HCT116 (cell line): Measurements from ENCODE around the gene GPR173. TPM values are rescaled to one million over a fixed set of nuclear protein-coding genes. Genes with fewer than 3 reads are reported as not detected.

Experiments
- ATAC-seq: fragments of 200-7000 bp; cut with Tn5 transposase; 2 replicates; pipeline ENCODE4 v1.9.1; 2020; ENCODE audit warnings: mild to moderate bottlenecking, moderate library complexity
- BruUV-seq: library from RNA; stranded (reverse); fragments of 400-500 nt; replicated peaks from 2 replicates; lab custom pipeline; 2021; lab: Mats Ljungman, UMichigan
- CTCF ChIA-PET: fragments of 300-600 bp; sonication (Branson Sonifier 250); formaldehyde crosslinking; loops from one replicate; lab custom pipeline; 2021; ENCODE audit warnings: antibody characterized with exemption; lab: Charles Lee
- POLR2A ChIA-PET: fragments of 300-600, 350-600 bp; sonication (Branson Sonifier 250); formaldehyde crosslinking; loops from one replicate; lab custom pipeline; 2021; ENCODE audit warnings: antibody characterized with exemption; lab: Charles Lee
- RAD21 ChIA-PET, 2 experiments: fragments of 300-600 bp; sonication (Branson Sonifier 250); formaldehyde crosslinking; loops; one replicate each; lab custom pipeline; 2023; ENCODE audit warnings: low total read pairs in 2 of 2; ENCODE audit not compliant: uncharacterized antibody in 2 of 2, unreplicated experiment in 2 of 2, low non-redundant PET in 1 of 2; lab: Charles Lee
- DNase-seq: peaks from one replicate; pipeline ENCODE4 v3.0.0-alpha.2; 2010; ENCODE audit warnings: low read depth, low spot score
- H2AFZ ChIP-seq: fragments of 200-600 bp; shearing (Covaris generic), sonication (generic); 2 replicates; pipeline ENCODE4 v1.6.1; 2017; ENCODE audit warnings: low read depth, mixed run types, mixed read lengths, antibody characterized with exemption, low read length; ENCODE audit not compliant: poor library complexity, severe bottlenecking
- H3K27ac ChIP-seq: 2 replicates; pipeline ENCODE4 v1.5.1; 2012; ENCODE audit warnings: low read depth, low read length
- H3K27me3 ChIP-seq: fragments of 200-600 bp; sonication (generic); 2 replicates; pipeline ENCODE4 v1.6.1; 2016; ENCODE audit warnings: mixed run types, low read length, mixed read lengths; ENCODE audit not compliant: insufficient read depth
- H3K36me3 ChIP-seq, 2 experiments: fragments of 200-500 bp in 1 of 2; fragments of 200-600 bp in 1 of 2; sonication (Bioruptor generic) in 1 of 2; sonication (generic) in 1 of 2; 2 replicates each; pipeline versions ENCODE4 v1.5.1 to v1.6.1; 2014 to 2016; ENCODE audit warnings: low read length in 2 of 2, inconsistent platforms in 1 of 2, mixed read lengths in 1 of 2, mixed run types in 1 of 2; ENCODE audit not compliant: insufficient read depth in 2 of 2, control insufficient read depth in 1 of 2
- H3K4me1 ChIP-seq, 2 experiments: fragments of 200-600 bp in 1 of 2; sonication (generic) in 1 of 2; 2 replicates each; pipeline versions ENCODE4 v1.5.1 to v1.6.1; 2012 to 2017; ENCODE audit warnings: low read length in 2 of 2, inconsistent platforms in 1 of 2, mild to moderate bottlenecking in 1 of 2, mixed read lengths in 1 of 2, mixed run types in 1 of 2, moderate library complexity in 1 of 2; ENCODE audit not compliant: insufficient read depth in 2 of 2, control insufficient read depth in 1 of 2
- H3K4me2 ChIP-seq: fragments of 200-600 bp; sonication (generic); 2 replicates; pipeline ENCODE4 v1.6.1; 2017; ENCODE audit warnings: mixed run types, low read length, mixed read lengths
- H3K4me3 ChIP-seq, 2 experiments: fragments of 200-600 bp in 1 of 2; sonication (generic) in 1 of 2; replicated peaks in 1 of 2; 2 replicates each; pipeline ENCODE4 v1.5.1; 2011 to 2016; ENCODE audit warnings: low read length in 2 of 2, control low read depth in 1 of 2, low read depth in 1 of 2, mild to moderate bottlenecking in 1 of 2, mixed read lengths in 1 of 2, mixed run types in 1 of 2
- H3K79me2 ChIP-seq: fragments of 200-600 bp; sonication (generic); 2 replicates; pipeline ENCODE4 v1.6.1; 2017; ENCODE audit warnings: mild to moderate bottlenecking, mixed run types, low read length, moderate library complexity, mixed read lengths; ENCODE audit not compliant: insufficient read depth
- H3K9ac ChIP-seq: fragments of 200-600 bp; sonication (generic); 2 replicates; pipeline ENCODE4 v1.6.1; 2016; ENCODE audit warnings: low read length, mixed read lengths
- H3K9me2 ChIP-seq: fragments of 200-600 bp; sonication (generic), shearing (Covaris generic); 2 replicates; pipeline ENCODE4 v1.6.1; 2017; ENCODE audit warnings: mixed run types, mild to moderate bottlenecking, moderate library complexity; ENCODE audit not compliant: insufficient read depth
- H3K9me3 ChIP-seq, 2 experiments: fragments of 200-500 bp in 1 of 2; fragments of 200-600 bp in 1 of 2; sonication (Bioruptor generic) in 1 of 2; sonication (generic) in 1 of 2; 2 replicates each; pipeline ENCODE4 v1.6.1; 2014 to 2017; ENCODE audit warnings: low read length in 2 of 2, mixed read lengths in 2 of 2, inconsistent platforms in 1 of 2, low read depth in 1 of 2, mild to moderate bottlenecking in 1 of 2, mixed run types in 1 of 2, moderate library complexity in 1 of 2; ENCODE audit not compliant: control insufficient read depth in 1 of 2, insufficient read depth in 1 of 2
- H4K20me1 ChIP-seq: fragments of 200-600 bp; sonication (generic), shearing (Covaris generic); 2 replicates; pipeline ENCODE4 v1.6.1; 2017; ENCODE audit warnings: mixed run types, mild to moderate bottlenecking, moderate library complexity; ENCODE audit not compliant: insufficient read depth
- CBX3 ChIP-seq: IDR thresholded peaks from 2 replicates; pipeline ENCODE4 v1.6.1; 2012; ENCODE audit warnings: low read depth
- CEBPB ChIP-seq: IDR thresholded peaks from 2 replicates; pipeline ENCODE4 v1.6.1; 2012; ENCODE audit warnings: low read depth
- EZH2 ChIP-seq: fragments of 200-600 bp; sonication (generic); IDR thresholded peaks from 2 replicates; pipeline ENCODE4 v1.6.1; 2017; ENCODE audit warnings: antibody characterized with exemption, mixed run types
- EZH2phosphoT487 ChIP-seq: fragments of 200-600 bp; IDR thresholded peaks from 2 replicates; pipeline ENCODE4 v1.6.1; 2018; ENCODE audit warnings: antibody characterized with exemption, borderline replicate concordance
- FOSL1 ChIP-seq: IDR thresholded peaks from 2 replicates; pipeline ENCODE4 v1.6.1; 2012; ENCODE audit warnings: low read depth
- JUND ChIP-seq: IDR thresholded peaks from 2 replicates; pipeline ENCODE4 v1.6.1; 2012
- POLR2A ChIP-seq: IDR thresholded peaks from 2 replicates; pipeline ENCODE4 v1.7.0; 2011; ENCODE audit warnings: borderline replicate concordance; ENCODE audit not compliant: insufficient read depth, insufficient read length; ENCODE audit errors: extremely low read depth
- RAD21 ChIP-seq: IDR thresholded peaks from 2 replicates; pipeline ENCODE4 v1.6.1; 2012; ENCODE audit warnings: low read depth, mild to moderate bottlenecking
- SIN3A ChIP-seq: IDR thresholded peaks from 2 replicates; pipeline ENCODE4 v1.6.1; 2012; ENCODE audit warnings: low read depth
- SP1 ChIP-seq: IDR thresholded peaks from 2 replicates; pipeline ENCODE4 v1.6.1; 2012; ENCODE audit warnings: low read depth
- SRF ChIP-seq: IDR thresholded peaks from 2 replicates; pipeline ENCODE4 v1.6.1; 2012; ENCODE audit warnings: low read depth
- TCF7L2 ChIP-seq: IDR thresholded peaks from 2 replicates; pipeline ENCODE4 v1.7.0; 2011; ENCODE audit warnings: borderline replicate concordance, inconsistent platforms; ENCODE audit not compliant: insufficient read depth, insufficient read length; ENCODE audit errors: extremely low read depth
- YY1 ChIP-seq: IDR thresholded peaks from 2 replicates; pipeline ENCODE4 v1.6.1; 2011; ENCODE audit warnings: low read length, low read depth, moderate library complexity, mild to moderate bottlenecking; ENCODE audit not compliant: insufficient replicate concordance; ENCODE audit errors: extremely low read depth
- ZNF274 ChIP-seq: fragments of 200-500 bp; sonication (Bioruptor generic); IDR thresholded peaks from 2 replicates; pipeline ENCODE4 v1.6.1; 2014; ENCODE audit warnings: mild to moderate bottlenecking, low read depth, low read length, inconsistent platforms
- intact Hi-C: fragments of 100-400 bp; cut with micrococcal nuclease; formaldehyde crosslinking; loops from 2 replicates; pipeline ENCODE4 v1.10.0; 2022
- total RNA-seq: library from RNA; stranded (reverse); gene quantifications from one replicate; pipeline ENCODE4 v1.2.1, GENCODE V29; 2021; ENCODE audit not compliant: unreplicated experiment
- TF ChIP-seq, protein P1 (sequence below), 3 experiments: fragments of 200-600 bp in 1 of 3; sonication (generic) in 1 of 3; IDR thresholded peaks in 2 of 3; conservative IDR thresholded peaks in 1 of 3; 2 replicates each; pipeline ENCODE4 v1.5.1; 2012 to 2017; ENCODE audit warnings: low read depth in 2 of 3, low read length in 2 of 3, antibody characterized with exemption in 1 of 3, borderline replicate concordance in 1 of 3, control low read depth in 1 of 3, mild to moderate bottlenecking in 1 of 3, mixed read lengths in 1 of 3, mixed run types in 1 of 3, moderate library complexity in 1 of 3; ENCODE audit not compliant: insufficient read depth in 1 of 3
- TF ChIP-seq, protein P2 (sequence below): IDR thresholded peaks from 2 replicates; pipeline ENCODE4 v1.6.1; 2012; ENCODE audit warnings: low read depth
- TF ChIP-seq, protein P3 (sequence below): IDR thresholded peaks from 2 replicates; pipeline ENCODE4 v1.6.1; 2012

Gene GPR173
- total RNA-seq, 1 experiment from 2014 or later: 3.4 TPM

DNA sequence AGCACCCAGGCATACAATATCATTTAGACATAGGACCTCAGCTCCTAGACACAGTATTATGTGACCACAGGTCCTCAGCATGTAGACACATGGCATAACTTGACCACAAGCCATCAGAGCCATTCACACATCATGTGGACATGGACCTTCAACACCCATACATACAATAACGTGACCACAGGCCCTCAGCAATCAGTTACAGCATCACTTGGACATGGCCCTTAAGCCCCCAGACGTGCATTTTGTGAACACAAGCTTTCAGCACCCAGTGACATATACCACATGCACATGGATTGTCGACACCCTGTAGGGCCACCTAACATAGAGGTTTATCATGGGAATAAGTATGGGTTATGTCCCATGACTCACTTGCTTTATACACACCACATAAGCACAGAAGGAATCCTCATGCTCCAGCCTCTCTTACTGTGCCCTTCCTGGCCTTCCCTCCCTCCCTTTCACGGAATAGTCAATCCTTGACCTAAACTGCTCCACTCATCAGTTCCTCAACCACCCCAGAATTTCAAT is 35.5 kb downstream of the GPR173 start (continued):
- no peak for TF ChIP-seq RAD21
- no peak for TF ChIP-seq EZH2phosphoT487
- TF ChIP-seq FOSL1: no peak
- TF ChIP-seq, protein P1, sequence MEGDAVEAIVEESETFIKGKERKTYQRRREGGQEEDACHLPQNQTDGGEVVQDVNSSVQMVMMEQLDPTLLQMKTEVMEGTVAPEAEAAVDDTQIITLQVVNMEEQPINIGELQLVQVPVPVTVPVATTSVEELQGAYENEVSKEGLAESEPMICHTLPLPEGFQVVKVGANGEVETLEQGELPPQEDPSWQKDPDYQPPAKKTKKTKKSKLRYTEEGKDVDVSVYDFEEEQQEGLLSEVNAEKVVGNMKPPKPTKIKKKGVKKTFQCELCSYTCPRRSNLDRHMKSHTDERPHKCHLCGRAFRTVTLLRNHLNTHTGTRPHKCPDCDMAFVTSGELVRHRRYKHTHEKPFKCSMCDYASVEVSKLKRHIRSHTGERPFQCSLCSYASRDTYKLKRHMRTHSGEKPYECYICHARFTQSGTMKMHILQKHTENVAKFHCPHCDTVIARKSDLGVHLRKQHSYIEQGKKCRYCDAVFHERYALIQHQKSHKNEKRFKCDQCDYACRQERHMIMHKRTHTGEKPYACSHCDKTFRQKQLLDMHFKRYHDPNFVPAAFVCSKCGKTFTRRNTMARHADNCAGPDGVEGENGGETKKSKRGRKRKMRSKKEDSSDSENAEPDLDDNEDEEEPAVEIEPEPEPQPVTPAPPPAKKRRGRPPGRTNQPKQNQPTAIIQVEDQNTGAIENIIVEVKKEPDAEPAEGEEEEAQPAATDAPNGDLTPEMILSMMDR (IDR thresholded peaks at IDR 0.05 in 2 of 3, conservative IDR thresholded peaks at IDR 0.05 in 1 of 3; ENCODE audit: borderline replicate concordance in 1 of 3, insufficient read depth in 1 of 3, low read depth in 2 of 3, low read length in 2 of 3): no peak
- TF ChIP-seq SIN3A: no peak
- no peak for TF ChIP-seq TCF7L2
- no peak for TF ChIP-seq CEBPB
- no peak for TF ChIP-seq POLR2A
- no peak for TF ChIP-seq ZNF274
- no peak for TF ChIP-seq EZH2
- TF ChIP-seq, all 23 proteins: peak for 0

DNA sequence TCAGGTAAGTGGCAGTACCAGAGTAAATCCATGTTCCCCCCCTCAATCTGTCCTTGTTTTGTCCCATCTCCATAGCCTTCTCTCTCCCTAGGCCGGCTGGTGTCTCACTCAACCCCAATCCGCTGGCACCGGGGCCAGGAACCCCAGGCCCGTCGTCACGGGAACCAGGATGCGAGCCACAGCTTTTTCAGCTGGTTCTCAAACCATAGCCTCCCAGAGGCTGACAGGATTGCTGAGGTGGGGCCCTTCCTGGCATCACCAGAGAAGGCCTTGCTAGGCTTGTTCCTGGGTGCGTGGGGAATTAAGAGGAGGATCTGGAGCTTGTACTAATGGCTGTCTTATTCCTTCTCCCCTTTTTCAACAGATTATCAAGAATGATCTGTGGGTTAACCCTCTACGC is 36.3 kb downstream of the GPR173 start:
- H3K36me3 ChIP-seq: peaks cover 0 to 10% of the 10 kb centered on the region in 2 experiments; a peak in 1 of 4 replicates
- ATAC-seq (no peak), DNase-seq (no peak)
- no peaks in the 10 kb centered on the region for H3K9me2 ChIP-seq
- H3K9ac ChIP-seq: no peak overlapping the region
- CTCF ChIA-PET: no interaction called here
- intact Hi-C loops: no loop called here
- H3K4me1 ChIP-seq: peaks cover 0 to 7% of the 10 kb centered on the region in 2 experiments; a peak in 1 of 4 replicates
- H2AFZ ChIP-seq: no peak overlapping the region
- RAD21 ChIA-PET: no interaction called here
- POLR2A ChIA-PET: no interaction called here
- H3K79me2 ChIP-seq: peaks cover 8% of the 10 kb centered on the region; the same call in 1 of the 2 replicates
- no peak overlapping the region for H3K4me3 ChIP-seq
- no peak overlapping the region for H3K4me2 ChIP-seq
- H3K9me3 ChIP-seq: no peaks in the 10 kb centered on the region
- H3K27me3 ChIP-seq: no peaks in the 10 kb centered on the region
- no peaks in the 10 kb centered on the region for H4K20me1 ChIP-seq
- H3K27ac ChIP-seq: no peak overlapping the region
- BruUV-seq: no TSS peak
- TF ChIP-seq CBX3: no peak
- TF ChIP-seq, protein P2, sequence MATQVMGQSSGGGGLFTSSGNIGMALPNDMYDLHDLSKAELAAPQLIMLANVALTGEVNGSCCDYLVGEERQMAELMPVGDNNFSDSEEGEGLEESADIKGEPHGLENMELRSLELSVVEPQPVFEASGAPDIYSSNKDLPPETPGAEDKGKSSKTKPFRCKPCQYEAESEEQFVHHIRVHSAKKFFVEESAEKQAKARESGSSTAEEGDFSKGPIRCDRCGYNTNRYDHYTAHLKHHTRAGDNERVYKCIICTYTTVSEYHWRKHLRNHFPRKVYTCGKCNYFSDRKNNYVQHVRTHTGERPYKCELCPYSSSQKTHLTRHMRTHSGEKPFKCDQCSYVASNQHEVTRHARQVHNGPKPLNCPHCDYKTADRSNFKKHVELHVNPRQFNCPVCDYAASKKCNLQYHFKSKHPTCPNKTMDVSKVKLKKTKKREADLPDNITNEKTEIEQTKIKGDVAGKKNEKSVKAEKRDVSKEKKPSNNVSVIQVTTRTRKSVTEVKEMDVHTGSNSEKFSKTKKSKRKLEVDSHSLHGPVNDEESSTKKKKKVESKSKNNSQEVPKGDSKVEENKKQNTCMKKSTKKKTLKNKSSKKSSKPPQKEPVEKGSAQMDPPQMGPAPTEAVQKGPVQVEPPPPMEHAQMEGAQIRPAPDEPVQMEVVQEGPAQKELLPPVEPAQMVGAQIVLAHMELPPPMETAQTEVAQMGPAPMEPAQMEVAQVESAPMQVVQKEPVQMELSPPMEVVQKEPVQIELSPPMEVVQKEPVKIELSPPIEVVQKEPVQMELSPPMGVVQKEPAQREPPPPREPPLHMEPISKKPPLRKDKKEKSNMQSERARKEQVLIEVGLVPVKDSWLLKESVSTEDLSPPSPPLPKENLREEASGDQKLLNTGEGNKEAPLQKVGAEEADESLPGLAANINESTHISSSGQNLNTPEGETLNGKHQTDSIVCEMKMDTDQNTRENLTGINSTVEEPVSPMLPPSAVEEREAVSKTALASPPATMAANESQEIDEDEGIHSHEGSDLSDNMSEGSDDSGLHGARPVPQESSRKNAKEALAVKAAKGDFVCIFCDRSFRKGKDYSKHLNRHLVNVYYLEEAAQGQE: no peak
- TF ChIP-seq EZH2: no peak
- TF ChIP-seq SIN3A: no peak
- no peak for TF ChIP-seq CEBPB
- TF ChIP-seq SRF: no peak
- TF ChIP-seq, protein P1 (IDR thresholded peaks at IDR 0.05 in 2 of 3, conservative IDR thresholded peaks at IDR 0.05 in 1 of 3; ENCODE audit: borderline replicate concordance in 1 of 3, insufficient read depth in 1 of 3, low read depth in 2 of 3, low read length in 2 of 3): no peak
- TF ChIP-seq ZNF274: no peak
- TF ChIP-seq FOSL1: no peak
- TF ChIP-seq SP1: no peak
- no peak for TF ChIP-seq TCF7L2
- TF ChIP-seq, protein P3, sequence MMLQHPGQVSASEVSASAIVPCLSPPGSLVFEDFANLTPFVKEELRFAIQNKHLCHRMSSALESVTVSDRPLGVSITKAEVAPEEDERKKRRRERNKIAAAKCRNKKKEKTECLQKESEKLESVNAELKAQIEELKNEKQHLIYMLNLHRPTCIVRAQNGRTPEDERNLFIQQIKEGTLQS: no peak
- TF ChIP-seq YY1: no peak
- TF ChIP-seq JUND: no peak
